GM12878 (cell line): ENCODE results near the gene SELENOO. TPM values are rescaled to one million over a fixed set of nuclear protein-coding genes. Genes with fewer than 3 reads are reported as not detected.

Experiments used
- BACH1 ChIP-seq: fragments of 450-650 bp; IDR thresholded peaks from 2 replicates; pipeline ENCODE4 v1.6.1; 2017; ENCODE audit warnings: mild to moderate bottlenecking, borderline replicate concordance
- CBX5 ChIP-seq: sonication (generic); IDR thresholded peaks from 2 replicates; pipeline ENCODE4 v1.6.1; 2016; ENCODE audit warnings: low read depth, moderate library complexity, mild to moderate bottlenecking, inconsistent platforms
- DPF2 ChIP-seq: fragments of 450-650 bp; IDR thresholded peaks from 2 replicates; pipeline ENCODE4 v1.6.1; 2017; ENCODE audit warnings: mild to moderate bottlenecking
- ETV6 ChIP-seq, 2 experiments: fragments of 450-650 bp in 1 of 2; IDR thresholded peaks in 1 of 2; conservative IDR thresholded peaks in 1 of 2; 2 replicates each; pipeline ENCODE4 v1.6.1; 2014; ENCODE audit warnings: antibody characterized with exemption in 1 of 2, borderline replicate concordance in 1 of 2, low read depth in 1 of 2, mild to moderate bottlenecking in 1 of 2, moderate library complexity in 1 of 2
- EZH2 ChIP-seq: IDR thresholded peaks from 2 replicates; pipeline ENCODE4 v1.6.1; 2012; ENCODE audit warnings: low read depth, mild to moderate bottlenecking, control low read depth, inconsistent platforms, low read length, borderline replicate concordance; ENCODE audit not compliant: control insufficient read depth
- FOS ChIP-seq: IDR thresholded peaks from 3 replicates; pipeline ENCODE4 v1.6.1; 2011; ENCODE audit warnings: borderline replicate concordance; ENCODE audit not compliant: insufficient read length; ENCODE audit errors: extremely low read depth
- KLF5 ChIP-seq: fragments of 450-650 bp; IDR thresholded peaks from 2 replicates; pipeline ENCODE4 v1.6.1; 2014; ENCODE audit warnings: mild to moderate bottlenecking; ENCODE audit not compliant: partially characterized antibody
- MXI1 ChIP-seq: fragments of 150-350 bp; IDR thresholded peaks from 2 replicates; pipeline ENCODE4 v1.6.1; 2011; ENCODE audit warnings: low read depth, mild to moderate bottlenecking, inconsistent platforms, low read length, improper control_type of control experiment
- NBN ChIP-seq: fragments of 450-650 bp; IDR thresholded peaks from 2 replicates; pipeline ENCODE4 v1.6.1; 2016
- NR2C1 ChIP-seq: fragments of 450-650 bp; IDR thresholded peaks from 2 replicates; pipeline ENCODE4 v1.6.1; 2017; ENCODE audit warnings: antibody characterized with exemption, mild to moderate bottlenecking, moderate library complexity
- RUNX3 ChIP-seq: IDR thresholded peaks from 2 replicates; pipeline ENCODE4 v1.6.1; 2012; ENCODE audit warnings: low read length, inconsistent platforms
- SMAD5 ChIP-seq: IDR thresholded peaks from 2 replicates; pipeline ENCODE4 v1.6.1; 2016; ENCODE audit warnings: antibody characterized with exemption, low read depth
- polyA plus RNA-seq, 11 experiments: library from polyadenylated mRNA; depleted of rRNA in 4 of 11; unstranded in 6 of 11; stranded (reverse) in 5 of 11; fragments of >200 nt; fragmentation: Nextera tagmentation in 4 of 11; fragmentation: Illumina TruSeq in 1 of 11; extraction: Ambion mirVana in 4 of 11; extraction: Trizol in 1 of 11; gene quantifications; 1 replicate in 1 of 11; 2 replicates in 10 of 11; pipeline versions ENCODE4 v1.2.1 to v1.2.3, GENCODE V29; 2011 to 2016; ENCODE audit warnings: inconsistent platforms in 2 of 11, missing spikeins in 2 of 11, low read depth in 1 of 11
- total RNA-seq, 4 experiments: library from RNA; depleted of rRNA in 3 of 4; stranded (reverse); fragments of >200 nt in 3 of 4; fragmentation: Illumina TruSeq in 1 of 4; extraction: Trizol in 1 of 4; gene quantifications; 2 replicates each; pipeline versions ENCODE4 v1.2.1 to v1.2.3, GENCODE V29; 2013 to 2021
- TF ChIP-seq, protein P1 (sequence below): IDR thresholded peaks from 2 replicates; pipeline ENCODE4 v1.6.1; 2012; ENCODE audit warnings: mild to moderate bottlenecking, low read depth, low read length
- TF ChIP-seq, protein P2 (sequence below), 3 experiments: IDR thresholded peaks in 2 of 3; conservative IDR thresholded peaks in 1 of 3; 2 replicates each; pipeline ENCODE4 v1.5.1; 2011; ENCODE audit warnings: low read depth in 3 of 3, low read length in 3 of 3, mild to moderate bottlenecking in 3 of 3, control low read depth in 2 of 3, moderate library complexity in 2 of 3, inconsistent platforms in 1 of 3, mixed read lengths in 1 of 3; ENCODE audit not compliant: control insufficient read depth in 2 of 3, insufficient read depth in 1 of 3; ENCODE audit errors: extremely low read depth in 1 of 3
- TF ChIP-seq, protein P3 (sequence below): fragments of 450-650 bp; IDR thresholded peaks from 2 replicates; pipeline ENCODE4 v1.6.1; 2017; ENCODE audit warnings: mild to moderate bottlenecking, moderate library complexity
- TF ChIP-seq, protein P4 (sequence below): fragments of 450-650 bp; IDR thresholded peaks from 2 replicates; pipeline ENCODE4 v1.6.1; 2017; ENCODE audit warnings: low read depth, mild to moderate bottlenecking, moderate library complexity

The SELENOO gene
- total and polyA plus RNA-seq, 10 of the 15 experiments (the other 5 are each of a cell fraction or from before 2014, with no cell fraction given) = 0.42 to 23.3 (median 3.3) TPM

DNA sequence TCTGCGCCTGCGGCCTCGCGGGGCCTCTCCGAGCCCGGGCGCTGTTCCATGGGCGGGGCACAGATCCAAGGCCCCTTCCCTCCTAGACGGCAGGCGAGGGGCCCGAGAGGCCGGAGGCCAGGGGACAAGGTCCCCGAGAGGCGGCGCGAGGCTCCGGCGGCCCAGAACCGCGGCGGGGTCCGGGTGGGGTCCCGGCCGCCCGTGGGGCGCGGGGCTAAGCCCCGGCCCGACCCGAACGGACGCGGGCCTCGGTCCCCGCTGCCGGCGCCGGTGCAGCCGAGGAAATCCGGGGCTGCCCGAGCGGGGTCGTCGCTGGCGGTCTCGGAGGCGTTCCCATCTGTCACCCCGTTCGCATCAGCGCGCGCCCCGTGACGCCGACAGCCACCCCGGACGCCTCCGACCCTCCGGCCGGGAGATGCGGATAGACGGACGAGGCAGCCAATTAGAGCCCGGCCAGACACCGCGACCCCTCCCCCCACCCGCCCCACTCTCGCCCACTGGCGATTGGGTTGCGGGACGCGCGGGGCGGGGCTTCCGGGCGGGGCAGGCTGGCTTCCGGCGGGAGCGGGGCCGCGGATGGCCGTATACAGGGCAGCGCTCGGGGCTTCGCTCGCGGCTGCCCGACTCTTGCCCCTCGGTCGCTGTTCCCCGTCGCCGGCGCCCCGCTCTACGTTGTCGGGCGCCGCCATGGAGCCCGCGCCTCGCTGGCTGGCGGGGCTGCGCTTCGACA lies at the start of gene SELENOO (continued):
- TF ChIP-seq, protein P1, sequence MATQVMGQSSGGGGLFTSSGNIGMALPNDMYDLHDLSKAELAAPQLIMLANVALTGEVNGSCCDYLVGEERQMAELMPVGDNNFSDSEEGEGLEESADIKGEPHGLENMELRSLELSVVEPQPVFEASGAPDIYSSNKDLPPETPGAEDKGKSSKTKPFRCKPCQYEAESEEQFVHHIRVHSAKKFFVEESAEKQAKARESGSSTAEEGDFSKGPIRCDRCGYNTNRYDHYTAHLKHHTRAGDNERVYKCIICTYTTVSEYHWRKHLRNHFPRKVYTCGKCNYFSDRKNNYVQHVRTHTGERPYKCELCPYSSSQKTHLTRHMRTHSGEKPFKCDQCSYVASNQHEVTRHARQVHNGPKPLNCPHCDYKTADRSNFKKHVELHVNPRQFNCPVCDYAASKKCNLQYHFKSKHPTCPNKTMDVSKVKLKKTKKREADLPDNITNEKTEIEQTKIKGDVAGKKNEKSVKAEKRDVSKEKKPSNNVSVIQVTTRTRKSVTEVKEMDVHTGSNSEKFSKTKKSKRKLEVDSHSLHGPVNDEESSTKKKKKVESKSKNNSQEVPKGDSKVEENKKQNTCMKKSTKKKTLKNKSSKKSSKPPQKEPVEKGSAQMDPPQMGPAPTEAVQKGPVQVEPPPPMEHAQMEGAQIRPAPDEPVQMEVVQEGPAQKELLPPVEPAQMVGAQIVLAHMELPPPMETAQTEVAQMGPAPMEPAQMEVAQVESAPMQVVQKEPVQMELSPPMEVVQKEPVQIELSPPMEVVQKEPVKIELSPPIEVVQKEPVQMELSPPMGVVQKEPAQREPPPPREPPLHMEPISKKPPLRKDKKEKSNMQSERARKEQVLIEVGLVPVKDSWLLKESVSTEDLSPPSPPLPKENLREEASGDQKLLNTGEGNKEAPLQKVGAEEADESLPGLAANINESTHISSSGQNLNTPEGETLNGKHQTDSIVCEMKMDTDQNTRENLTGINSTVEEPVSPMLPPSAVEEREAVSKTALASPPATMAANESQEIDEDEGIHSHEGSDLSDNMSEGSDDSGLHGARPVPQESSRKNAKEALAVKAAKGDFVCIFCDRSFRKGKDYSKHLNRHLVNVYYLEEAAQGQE = no peak
- TF ChIP-seq NR2C1 = peak; percentile 19; the same call in 1 of the 2 replicates
- peak; percentile 28; the same call in 1 of the 2 replicates for TF ChIP-seq MXI1
- no peak for TF ChIP-seq KLF5
- peak; percentile 91 for TF ChIP-seq DPF2
- no peak for TF ChIP-seq SMAD5
- peak; percentile 52; the same call in 1 of the 2 replicates for TF ChIP-seq BACH1
- TF ChIP-seq, protein P2, sequence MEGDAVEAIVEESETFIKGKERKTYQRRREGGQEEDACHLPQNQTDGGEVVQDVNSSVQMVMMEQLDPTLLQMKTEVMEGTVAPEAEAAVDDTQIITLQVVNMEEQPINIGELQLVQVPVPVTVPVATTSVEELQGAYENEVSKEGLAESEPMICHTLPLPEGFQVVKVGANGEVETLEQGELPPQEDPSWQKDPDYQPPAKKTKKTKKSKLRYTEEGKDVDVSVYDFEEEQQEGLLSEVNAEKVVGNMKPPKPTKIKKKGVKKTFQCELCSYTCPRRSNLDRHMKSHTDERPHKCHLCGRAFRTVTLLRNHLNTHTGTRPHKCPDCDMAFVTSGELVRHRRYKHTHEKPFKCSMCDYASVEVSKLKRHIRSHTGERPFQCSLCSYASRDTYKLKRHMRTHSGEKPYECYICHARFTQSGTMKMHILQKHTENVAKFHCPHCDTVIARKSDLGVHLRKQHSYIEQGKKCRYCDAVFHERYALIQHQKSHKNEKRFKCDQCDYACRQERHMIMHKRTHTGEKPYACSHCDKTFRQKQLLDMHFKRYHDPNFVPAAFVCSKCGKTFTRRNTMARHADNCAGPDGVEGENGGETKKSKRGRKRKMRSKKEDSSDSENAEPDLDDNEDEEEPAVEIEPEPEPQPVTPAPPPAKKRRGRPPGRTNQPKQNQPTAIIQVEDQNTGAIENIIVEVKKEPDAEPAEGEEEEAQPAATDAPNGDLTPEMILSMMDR (IDR thresholded peaks at IDR 0.05 in 2 of 3, conservative IDR thresholded peaks at IDR 0.05 in 1 of 3; ENCODE audit: control insufficient read depth in 2 of 3, extremely low read depth in 1 of 3, insufficient read depth in 1 of 3, low read depth in 3 of 3, low read length in 3 of 3) = no peak
- TF ChIP-seq NBN = no peak
- TF ChIP-seq ETV6 (conservative IDR thresholded peaks at IDR 0.05 in 1 of 2, IDR thresholded peaks at IDR 0.05 in 1 of 2; ENCODE audit: borderline replicate concordance in 1 of 2, low read depth in 1 of 2) = no peak
- TF ChIP-seq, protein P3, sequence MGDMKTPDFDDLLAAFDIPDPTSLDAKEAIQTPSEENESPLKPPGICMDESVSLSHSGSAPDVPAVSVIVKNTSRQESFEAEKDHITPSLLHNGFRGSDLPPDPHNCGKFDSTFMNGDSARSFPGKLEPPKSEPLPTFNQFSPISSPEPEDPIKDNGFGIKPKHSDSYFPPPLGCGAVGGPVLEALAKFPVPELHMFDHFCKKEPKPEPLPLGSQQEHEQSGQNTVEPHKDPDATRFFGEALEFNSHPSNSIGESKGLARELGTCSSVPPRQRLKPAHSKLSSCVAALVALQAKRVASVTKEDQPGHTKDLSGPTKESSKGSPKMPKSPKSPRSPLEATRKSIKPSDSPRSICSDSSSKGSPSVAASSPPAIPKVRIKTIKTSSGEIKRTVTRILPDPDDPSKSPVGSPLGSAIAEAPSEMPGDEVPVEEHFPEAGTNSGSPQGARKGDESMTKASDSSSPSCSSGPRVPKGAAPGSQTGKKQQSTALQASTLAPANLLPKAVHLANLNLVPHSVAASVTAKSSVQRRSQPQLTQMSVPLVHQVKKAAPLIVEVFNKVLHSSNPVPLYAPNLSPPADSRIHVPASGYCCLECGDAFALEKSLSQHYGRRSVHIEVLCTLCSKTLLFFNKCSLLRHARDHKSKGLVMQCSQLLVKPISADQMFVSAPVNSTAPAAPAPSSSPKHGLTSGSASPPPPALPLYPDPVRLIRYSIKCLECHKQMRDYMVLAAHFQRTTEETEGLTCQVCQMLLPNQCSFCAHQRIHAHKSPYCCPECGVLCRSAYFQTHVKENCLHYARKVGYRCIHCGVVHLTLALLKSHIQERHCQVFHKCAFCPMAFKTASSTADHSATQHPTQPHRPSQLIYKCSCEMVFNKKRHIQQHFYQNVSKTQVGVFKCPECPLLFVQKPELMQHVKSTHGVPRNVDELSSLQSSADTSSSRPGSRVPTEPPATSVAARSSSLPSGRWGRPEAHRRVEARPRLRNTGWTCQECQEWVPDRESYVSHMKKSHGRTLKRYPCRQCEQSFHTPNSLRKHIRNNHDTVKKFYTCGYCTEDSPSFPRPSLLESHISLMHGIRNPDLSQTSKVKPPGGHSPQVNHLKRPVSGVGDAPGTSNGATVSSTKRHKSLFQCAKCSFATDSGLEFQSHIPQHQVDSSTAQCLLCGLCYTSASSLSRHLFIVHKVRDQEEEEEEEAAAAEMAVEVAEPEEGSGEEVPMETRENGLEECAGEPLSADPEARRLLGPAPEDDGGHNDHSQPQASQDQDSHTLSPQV = no peak
- TF ChIP-seq EZH2 = no peak
- no peak for TF ChIP-seq CBX5
- no peak for TF ChIP-seq FOS
- TF ChIP-seq, protein P4, sequence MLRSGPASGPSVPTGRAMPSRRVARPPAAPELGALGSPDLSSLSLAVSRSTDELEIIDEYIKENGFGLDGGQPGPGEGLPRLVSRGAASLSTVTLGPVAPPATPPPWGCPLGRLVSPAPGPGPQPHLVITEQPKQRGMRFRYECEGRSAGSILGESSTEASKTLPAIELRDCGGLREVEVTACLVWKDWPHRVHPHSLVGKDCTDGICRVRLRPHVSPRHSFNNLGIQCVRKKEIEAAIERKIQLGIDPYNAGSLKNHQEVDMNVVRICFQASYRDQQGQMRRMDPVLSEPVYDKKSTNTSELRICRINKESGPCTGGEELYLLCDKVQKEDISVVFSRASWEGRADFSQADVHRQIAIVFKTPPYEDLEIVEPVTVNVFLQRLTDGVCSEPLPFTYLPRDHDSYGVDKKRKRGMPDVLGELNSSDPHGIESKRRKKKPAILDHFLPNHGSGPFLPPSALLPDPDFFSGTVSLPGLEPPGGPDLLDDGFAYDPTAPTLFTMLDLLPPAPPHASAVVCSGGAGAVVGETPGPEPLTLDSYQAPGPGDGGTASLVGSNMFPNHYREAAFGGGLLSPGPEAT = no peak
- TF ChIP-seq RUNX3 = 0 out of 2 replicates have a peak, but pooled peaks have one; percentile 11
